Stomach (tissue), 4 donors: Measurements from ENCODE around the gene TARBP1.

Experiments used
- CTCF ChIP-seq, 7 experiments: fragments of 450-650 bp in 4 of 7; fragments of 200-600 bp in 3 of 7; sonication (generic) in 3 of 7; IDR thresholded peaks; one replicate each; pipeline ENCODE4 v1.5.1; 2016 to 2019; ENCODE audit warnings: antibody characterized with exemption in 7 of 7, control low read depth in 2 of 7, mild to moderate bottlenecking in 1 of 7
- POLR2AphosphoS5 ChIP-seq, 3 donors: sonication (generic); formaldehyde crosslinking; IDR thresholded peaks; one replicate each; pipeline ENCODE4 v1.6.1; 2016; ENCODE audit warnings: antibody characterized with exemption in 3 of 3

DNA sequence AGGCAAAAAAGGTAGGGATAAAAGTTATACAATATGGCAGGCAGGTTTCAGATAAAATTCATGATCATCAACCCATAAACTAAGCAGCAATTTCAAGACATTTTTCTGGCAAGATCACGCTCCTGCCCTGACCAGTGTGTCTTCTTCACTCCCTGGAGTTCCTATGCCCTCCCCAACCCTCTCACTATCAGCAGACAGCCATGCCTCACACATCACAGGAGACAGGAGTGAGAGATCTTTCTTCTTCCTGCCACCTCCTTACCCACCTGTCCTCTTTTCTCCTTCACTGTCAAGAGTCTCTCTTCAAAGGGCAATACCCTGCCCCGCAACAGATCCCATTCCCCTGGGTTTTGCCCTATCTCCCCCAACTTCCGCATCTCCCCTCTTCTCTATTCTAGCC, 77.3 kb downstream of the TARBP1 start:
- no peak for TF ChIP-seq CTCF (IDR thresholded peaks at IDR 0.05)
- TF ChIP-seq POLR2AphosphoS5 (IDR thresholded peaks at IDR 0.05), result no peak
